HG03520 (cell line): ENCODE data around the gene PKDCC.

ENCODE experiments used
- ATAC-seq: cut with Tn5 transposase; IDR thresholded peaks from one replicate; pipeline ENCODE4 v1.9.1; 2021; ENCODE audit warnings: mild to moderate bottlenecking, moderate library complexity; ENCODE audit not compliant: unreplicated experiment

Gene PKDCC

GRCh38 chr2:42102591-42103450 lies 55.0 kb downstream of the PKDCC start:
- ATAC-seq: no peak

DNA sequence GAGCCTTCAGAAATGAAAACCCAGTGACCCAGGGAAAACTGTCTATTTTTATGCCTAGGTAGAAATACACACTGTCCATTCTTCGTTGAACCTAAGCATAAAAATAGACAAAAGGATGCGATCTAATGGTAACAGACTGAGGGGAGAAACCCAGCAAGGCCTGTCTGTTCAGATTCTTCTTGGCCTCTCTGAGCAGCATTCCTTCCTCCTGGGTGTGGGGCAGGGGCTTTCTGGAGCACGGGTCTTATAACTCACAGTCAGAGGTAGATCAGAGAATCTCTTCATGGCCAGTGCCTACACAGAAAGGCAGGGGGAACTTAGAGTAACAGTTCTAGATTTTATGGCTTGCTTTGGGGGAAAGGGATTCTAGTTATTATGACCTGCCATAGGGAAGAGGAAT lies 56.0 kb downstream of the PKDCC start:
- no peak for ATAC-seq

DNA sequence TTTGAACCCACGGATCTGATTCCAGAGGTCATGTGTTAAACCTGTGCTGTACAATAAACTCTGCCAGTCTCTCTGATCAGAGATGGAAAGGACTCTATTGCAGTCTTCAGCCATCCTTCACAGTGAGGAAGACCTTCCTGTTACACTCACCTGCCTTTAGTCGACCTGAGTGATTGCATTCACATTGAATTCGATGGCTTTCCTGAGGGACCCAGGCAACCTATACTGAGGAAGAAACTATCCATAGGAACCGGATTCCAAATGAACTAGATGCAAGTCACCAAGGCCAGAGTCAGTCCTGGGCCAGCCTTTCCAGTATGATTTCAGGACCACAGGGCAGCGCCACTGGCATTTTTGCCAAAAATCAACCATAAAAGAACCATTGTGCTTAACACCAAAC lies 56.8 kb downstream of the PKDCC start:
- ATAC-seq: no peak

DNA sequence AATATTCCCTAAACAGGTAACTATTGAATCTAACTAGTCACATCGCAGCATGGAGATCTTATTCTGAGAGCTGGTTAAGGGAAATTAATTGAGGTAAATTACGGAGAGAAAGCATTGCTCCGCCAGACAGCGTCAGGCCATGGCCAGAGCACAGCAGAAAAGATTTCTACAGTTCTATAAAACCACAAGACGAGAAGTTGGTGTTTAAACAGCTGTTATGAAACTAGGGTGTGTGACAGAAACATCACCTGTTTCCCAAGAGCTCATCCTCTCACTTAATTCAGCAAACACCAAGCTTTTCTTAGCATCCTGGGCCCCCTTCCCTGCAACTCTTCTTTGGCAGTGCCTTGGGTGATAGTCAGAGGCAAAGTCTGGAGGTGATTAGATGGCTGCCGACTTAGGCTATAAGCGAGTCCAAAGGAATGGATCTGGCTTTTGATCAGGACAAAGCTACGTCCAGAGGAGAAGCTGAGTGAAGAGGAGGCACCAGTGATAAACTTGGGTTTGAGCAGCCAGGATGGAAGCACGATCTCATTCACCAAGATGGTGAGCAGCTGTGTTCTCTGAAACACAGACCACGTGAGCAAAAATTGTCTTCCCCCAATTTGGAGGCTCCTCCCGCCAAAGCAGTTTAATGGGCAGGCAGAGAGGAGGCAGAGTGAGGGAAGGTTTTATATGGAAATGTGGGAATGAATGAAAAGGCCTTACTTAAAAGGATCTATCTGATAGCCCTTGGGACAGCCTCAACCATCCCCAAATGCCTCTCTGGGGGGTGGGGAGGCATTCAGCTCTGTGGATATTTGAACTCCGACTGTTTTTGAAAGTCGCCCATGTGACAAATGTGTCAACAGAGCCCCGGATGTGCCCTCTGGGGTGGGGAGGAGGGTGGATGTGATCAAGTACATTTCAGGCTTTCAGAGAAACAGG lies 57.8 kb downstream of the PKDCC start:
- ATAC-seq: peak; percentile 36

DNA sequence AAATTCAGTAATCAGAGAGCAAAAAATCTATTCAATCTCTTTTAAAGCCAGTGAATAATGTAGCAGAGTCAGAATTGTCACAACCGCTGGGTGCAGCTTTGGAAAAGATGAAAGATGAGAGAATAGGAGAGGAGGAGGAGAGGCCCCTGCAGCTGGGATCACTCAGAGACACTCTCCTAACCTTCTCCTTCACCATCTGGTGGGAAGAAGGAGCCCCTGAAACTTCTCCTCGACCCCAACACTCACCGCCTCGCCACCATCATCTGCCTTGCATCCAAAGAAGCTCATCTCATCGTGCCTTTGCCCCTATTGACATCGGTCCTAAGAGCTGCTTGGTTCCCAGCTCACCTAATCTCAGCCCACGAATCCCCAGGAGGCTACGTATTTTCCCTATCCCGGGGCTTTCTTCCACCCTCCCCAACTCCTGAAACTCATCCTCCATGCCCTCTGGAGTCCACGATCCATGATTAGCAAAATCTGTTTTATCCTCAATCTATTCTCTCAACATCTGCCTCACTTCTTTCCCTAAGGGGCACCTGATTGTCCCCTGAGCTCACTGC lies 58.5 kb downstream of the PKDCC start:
- ATAC-seq: no peak

- no peak for ATAC-seq
Measured at GRCh38 chr2:42107249-42108042, 59.6 kb downstream of the PKDCC start.
